Common myeloid progenitor, CD34-positive (primary cell): Measurements from ENCODE around the gene TIMM50.
A peak's percentile ranks its signal among the peaks of the same experiment; 100 is the strongest.
"Not testable (repeated sequence)": the region's sequence is repeated elsewhere in the genome, so short reads cannot be mapped to it uniquely, and the experiment has no call there.

Experiments
- CTCF ChIA-PET: fragments of 350-600 bp; sonication (Branson Sonifier 250); formaldehyde crosslinking; loops from one replicate; lab custom pipeline; 2021; ENCODE audit warnings: antibody characterized with exemption; lab: Charles Lee
- POLR2A ChIA-PET: fragments of 350-600 bp; sonication (Branson Sonifier 250); formaldehyde crosslinking; loops from one replicate; lab custom pipeline; 2021; ENCODE audit warnings: antibody characterized with exemption; lab: Charles Lee
- DNase-seq, 3 donors: peaks; one replicate each; pipeline versions ENCODE4 v3.0.0 to v3.0.0-alpha.2; 2013
- H3K27ac ChIP-seq, 2 experiments: 1 replicate in 1 of 2; 2 replicates in 1 of 2; pipeline ENCODE4 v1.7.0; 2013; ENCODE audit warnings: inconsistent platforms in 2 of 2, low read length in 2 of 2, mild to moderate bottlenecking in 2 of 2, low read depth in 1 of 2, moderate library complexity in 1 of 2; ENCODE audit not compliant: severe bottlenecking in 2 of 2, insufficient read depth in 1 of 2, poor library complexity in 1 of 2
- H3K27me3 ChIP-seq, 5 experiments: replicated peaks in 2 of 5; 1 replicate in 3 of 5; 2 replicates in 2 of 5; pipeline versions ENCODE4 v1.6.1 to v1.7.0; 2013; ENCODE audit warnings: low read length in 4 of 5, mild to moderate bottlenecking in 2 of 5, moderate library complexity in 2 of 5, inconsistent platforms in 1 of 5; ENCODE audit not compliant: insufficient read depth in 5 of 5, control insufficient read depth in 4 of 5
- H3K36me3 ChIP-seq, 4 experiments: 1 replicate in 2 of 4; 2 replicates in 2 of 4; pipeline versions ENCODE4 v1.6.1 to v1.7.0; 2013; ENCODE audit warnings: low read length in 3 of 4, control low read depth in 1 of 4, mild to moderate bottlenecking in 1 of 4; ENCODE audit not compliant: control insufficient read depth in 4 of 4, insufficient read depth in 4 of 4
- H3K4me1 ChIP-seq, 4 experiments: 1 replicate in 3 of 4; 2 replicates in 1 of 4; pipeline versions ENCODE4 v1.6.1 to v1.7.1; 2013; ENCODE audit warnings: low read length in 3 of 4, mild to moderate bottlenecking in 3 of 4, control low read depth in 1 of 4, inconsistent platforms in 1 of 4, moderate library complexity in 1 of 4; ENCODE audit not compliant: control insufficient read depth in 4 of 4, insufficient read depth in 4 of 4; ENCODE audit errors: control extremely low read depth in 1 of 4
- H3K4me3 ChIP-seq, 7 experiments: 1 replicate in 4 of 7; 2 replicates in 3 of 7; pipeline versions ENCODE4 v1.5.1 to v1.7.0; 2013; ENCODE audit warnings: mild to moderate bottlenecking in 7 of 7, low read length in 6 of 7, moderate library complexity in 6 of 7, inconsistent platforms in 2 of 7, low read depth in 2 of 7, control low read depth in 1 of 7; ENCODE audit not compliant: insufficient read depth in 4 of 7, control insufficient read depth in 1 of 7; ENCODE audit errors: extremely low read depth in 1 of 7
- H3K9me3 ChIP-seq, 5 experiments: 1 replicate in 4 of 5; 2 replicates in 1 of 5; pipeline versions ENCODE4 v1.6.1 to v1.7.1; 2013; ENCODE audit warnings: low read length in 4 of 5, mild to moderate bottlenecking in 2 of 5, inconsistent platforms in 1 of 5, low read depth in 1 of 5, moderate library complexity in 1 of 5; ENCODE audit not compliant: control insufficient read depth in 4 of 5, insufficient read depth in 2 of 5; ENCODE audit errors: control extremely low read depth in 1 of 5
- WGBS: methylation state at CpG from one replicate; pipeline ENCODE4 v1.1.5; 2013; ENCODE audit not compliant: insufficient coverage; 5-methylcytosine and 5-hydroxymethylcytosine counted together

Gene TIMM50

GRCh38 chr19:39475748-39476147 lies 4.9 kb upstream of the TIMM50 start:
- H3K4me3 ChIP-seq: no peak overlapping the region
- DNase-seq: no peak
- 93% methylated on average over 2 of the region's 2 CpGs for WGBS
- H3K27me3 ChIP-seq: no peaks in the 10 kb centered on the region
- ChIA-PET CTCF (interaction anchor here (1.2 to 5.2 kb wide), 6 partner anchors 9 to 57 kb away, joined by 4 to 46 read pairs (median 8); partner anchors contain the start of gene EID2B), POLR2A (no interaction called here)
- H3K36me3 ChIP-seq: peaks cover 9 to 58% (median 47%) of the 10 kb centered on the region in 4 experiments
- no peaks in the 10 kb centered on the region for H3K9me3 ChIP-seq
- H3K4me1 ChIP-seq: peaks cover 0 to 11% (median 10%) of the 10 kb centered on the region in 4 experiments
- no peak overlapping the region for H3K27ac ChIP-seq

- H3K36me3 ChIP-seq: peaks cover 6 to 34% (median 27%) of the 10 kb centered on the region in 4 experiments
- POLR2A ChIA-PET: not testable (repeated sequence)
These were observed 1.3 kb upstream of the TIMM50 start for GRCh38 chr19:39479319-39479801.

GRCh38 chr19:39479916-39480315 lies 722 bp upstream of the TIMM50 start:
- DNase-seq: no peak
- H3K9me3 ChIP-seq: no peaks in the 10 kb centered on the region
- H3K27ac ChIP-seq: peak overlapping the region in 1 of 2 experiments; percentile 95
- WGBS: 49% methylated on average over 7 of the region's 10 CpGs
- H3K4me1 ChIP-seq: peaks cover 0 to 24% (median 21%) of the 10 kb centered on the region in 4 experiments
- CTCF ChIA-PET: interaction anchor here (1.2 kb wide), 1 partner anchor 17 kb away, joined by 3 read pairs; no protein-coding TSS in a partner anchor
- peaks cover 2 to 32% (median 23%) of the 10 kb centered on the region in 4 experiments for H3K36me3 ChIP-seq
- no peaks in the 10 kb centered on the region for H3K27me3 ChIP-seq
- POLR2A ChIA-PET: interaction anchor here (1.0 kb wide), 1 partner anchor 34 kb away, joined by 3 read pairs; the partner anchor contains the start of gene SUPT5H
- peak overlapping the region in 6 of 7 experiments; percentile 85 to 99 (median 96) for H3K4me3 ChIP-seq

More at GRCh38 chr19:39479319-39479801, 1.3 kb upstream of the TIMM50 start:
- Histone ChIP-seq H3K27ac (peak overlapping the region in 1 of 2 experiments; percentile 95), H3K4me1 (peaks cover 0 to 24% (median 21%) of the 10 kb centered on the region in 4 experiments)
- DNase-seq, CTCF ChIA-PET, H3K27me3 ChIP-seq, H3K9me3 ChIP-seq, H3K4me3 ChIP-seq: not testable (repeated sequence)
- 100% methylated on average over 2 of the region's 11 CpGs for WGBS

- WGBS: 0% methylated on average over 12 of the region's 12 CpGs
- Histone ChIP-seq H3K9me3 (no peaks in the 10 kb centered on the region), H3K27ac (peak overlapping the region; percentile 89 to 95), H3K36me3 (peaks cover 2 to 34% (median 24%) of the 10 kb centered on the region in 4 experiments), H3K4me1 (peaks cover 0 to 24% (median 21%) of the 10 kb centered on the region in 4 experiments), H3K4me3 (peak overlapping the region; percentile 65 to 99 (median 96)), H3K27me3 (no peaks in the 10 kb centered on the region)
- ChIA-PET POLR2A (interaction anchor here (1.0 kb wide), 1 partner anchor 36 kb away, joined by 3 read pairs; the partner anchor contains the start of gene SUPT5H), CTCF (interaction anchor here (1.2 kb wide), 1 partner anchor 18 kb away, joined by 3 read pairs; no protein-coding TSS in a partner anchor)
- peak in 1 of 3 donors; percentile 11 for DNase-seq
These were observed 549 bp downstream of the TIMM50 start for GRCh38 chr19:39481229-39481545.

GRCh38 chr19:39481676-39482075 lies 1.0 kb downstream of the TIMM50 start:
- peaks cover 2 to 34% (median 24%) of the 10 kb centered on the region in 4 experiments for H3K36me3 ChIP-seq
- DNase-seq: no peak
- H3K27me3 ChIP-seq: no peaks in the 10 kb centered on the region
- ChIA-PET POLR2A (no interaction called here), CTCF (interaction anchor here (1.0 kb wide), 1 partner anchor 16 kb away, joined by 3 read pairs; no protein-coding TSS in a partner anchor)
- peaks cover 0 to 24% (median 21%) of the 10 kb centered on the region in 4 experiments for H3K4me1 ChIP-seq
- peak overlapping the region; percentile 89 to 95 for H3K27ac ChIP-seq
- H3K4me3 ChIP-seq: peak overlapping the region; percentile 65 to 99 (median 96)
- no peaks in the 10 kb centered on the region for H3K9me3 ChIP-seq
- 87% methylated on average over 11 of the region's 11 CpGs for WGBS

- DNase-seq: no peak
- H3K4me3 ChIP-seq: no peak overlapping the region
- peaks cover 2 to 43% (median 31%) of the 10 kb centered on the region in 4 experiments for H3K36me3 ChIP-seq
- 100% methylated on average over 1 of the region's 6 CpGs for WGBS
- ChIA-PET CTCF (no interaction called here), POLR2A (no interaction called here)
- no peaks in the 10 kb centered on the region for H3K27me3 ChIP-seq
- H3K9me3 ChIP-seq: no peaks in the 10 kb centered on the region
- H3K4me1 ChIP-seq: peaks cover 0 to 24% (median 21%) of the 10 kb centered on the region in 4 experiments
- H3K27ac ChIP-seq: no peak overlapping the region
These were observed 2.5 kb downstream of the TIMM50 start for GRCh38 chr19:39483141-39483540.

GRCh38 chr19:39489756-39490155 lies 9.1 kb downstream of the TIMM50 start:
- peaks cover 7 to 65% (median 45%) of the 10 kb centered on the region in 4 experiments for H3K36me3 ChIP-seq
- CTCF ChIA-PET: no interaction called here
- DNase-seq: no peak

More at GRCh38 chr19:39489756-39490155, 9.1 kb downstream of the TIMM50 start:
- POLR2A ChIA-PET: no interaction called here
- H3K4me1 ChIP-seq: no peaks in the 10 kb centered on the region
- WGBS: 96% methylated on average over 9 of the region's 10 CpGs
- no peaks in the 10 kb centered on the region for H3K9me3 ChIP-seq
- H3K4me3 ChIP-seq: no peak overlapping the region
- no peak overlapping the region for H3K27ac ChIP-seq
- H3K27me3 ChIP-seq: no peaks in the 10 kb centered on the region
